GM12864 (cell line): ENCODE results near the gene PLAU.
"Not testable (repeated sequence)": the region's sequence is repeated elsewhere in the genome, so short reads cannot be mapped to it uniquely, and the experiment has no call there.

Experiments
- DNase-seq: peaks from one replicate; pipeline ENCODE4 v3.0.0-alpha.2; 2011; ENCODE audit warnings: low read depth
- H3K4me3 ChIP-seq: 2 replicates; pipeline ENCODE4 v1.5.1; 2011; ENCODE audit warnings: mild to moderate bottlenecking, low read depth, low read length, control low read depth
- TF ChIP-seq, protein P1 (sequence below): IDR thresholded peaks from 2 replicates; pipeline ENCODE4 v1.5.1; 2011; ENCODE audit warnings: low read depth, mild to moderate bottlenecking, moderate library complexity, low read length, control low read depth, inconsistent platforms; ENCODE audit errors: missing control alignments

PLAU gene

DNA sequence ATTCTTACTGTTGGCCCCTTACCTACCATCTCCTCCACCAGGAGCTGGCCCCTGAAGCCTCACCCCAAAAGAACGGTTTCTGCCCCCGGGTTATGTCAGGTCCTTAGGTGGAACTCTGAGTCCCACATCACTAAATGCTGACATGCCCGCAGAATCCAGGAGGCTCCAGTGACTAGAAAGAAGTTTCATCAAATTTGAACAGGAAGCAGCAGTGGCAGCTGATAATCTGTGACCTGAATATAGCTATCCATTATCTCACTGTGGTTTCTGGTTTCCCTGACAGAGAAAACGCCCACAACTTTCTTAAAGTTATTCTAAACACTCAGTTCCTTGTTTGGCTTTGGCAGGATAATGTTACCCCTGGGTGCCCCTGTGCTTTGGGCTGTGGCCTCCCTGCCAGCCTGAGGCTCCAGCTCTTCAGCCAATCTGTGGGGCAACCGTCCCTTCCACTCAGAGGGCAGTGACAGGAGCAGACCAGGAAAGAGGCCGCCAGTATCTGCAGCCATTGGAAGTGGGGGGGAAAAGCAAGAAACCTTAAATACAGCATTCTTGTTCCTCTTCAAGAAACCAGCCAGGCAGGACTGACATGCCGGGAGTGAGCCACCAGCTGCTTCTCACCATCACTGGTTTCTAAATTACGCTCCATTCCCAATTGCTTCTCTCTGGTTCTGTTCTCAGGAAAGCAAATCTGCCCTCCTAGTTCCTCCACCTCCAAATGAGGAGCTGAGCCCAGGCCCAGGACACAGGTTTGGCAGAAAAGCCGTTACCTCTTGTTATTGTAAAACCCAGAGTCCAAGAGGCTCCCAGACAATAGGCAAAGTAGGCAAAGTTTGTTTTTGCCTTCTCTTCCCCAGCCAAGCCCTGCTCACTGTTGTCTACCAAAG lies 45.8 kb downstream of the PLAU start:
- DNase-seq, result no peak
- TF ChIP-seq, protein P1, sequence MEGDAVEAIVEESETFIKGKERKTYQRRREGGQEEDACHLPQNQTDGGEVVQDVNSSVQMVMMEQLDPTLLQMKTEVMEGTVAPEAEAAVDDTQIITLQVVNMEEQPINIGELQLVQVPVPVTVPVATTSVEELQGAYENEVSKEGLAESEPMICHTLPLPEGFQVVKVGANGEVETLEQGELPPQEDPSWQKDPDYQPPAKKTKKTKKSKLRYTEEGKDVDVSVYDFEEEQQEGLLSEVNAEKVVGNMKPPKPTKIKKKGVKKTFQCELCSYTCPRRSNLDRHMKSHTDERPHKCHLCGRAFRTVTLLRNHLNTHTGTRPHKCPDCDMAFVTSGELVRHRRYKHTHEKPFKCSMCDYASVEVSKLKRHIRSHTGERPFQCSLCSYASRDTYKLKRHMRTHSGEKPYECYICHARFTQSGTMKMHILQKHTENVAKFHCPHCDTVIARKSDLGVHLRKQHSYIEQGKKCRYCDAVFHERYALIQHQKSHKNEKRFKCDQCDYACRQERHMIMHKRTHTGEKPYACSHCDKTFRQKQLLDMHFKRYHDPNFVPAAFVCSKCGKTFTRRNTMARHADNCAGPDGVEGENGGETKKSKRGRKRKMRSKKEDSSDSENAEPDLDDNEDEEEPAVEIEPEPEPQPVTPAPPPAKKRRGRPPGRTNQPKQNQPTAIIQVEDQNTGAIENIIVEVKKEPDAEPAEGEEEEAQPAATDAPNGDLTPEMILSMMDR, result no peak
- H3K4me3 ChIP-seq, result peak overlapping the region; percentile 17

DNA sequence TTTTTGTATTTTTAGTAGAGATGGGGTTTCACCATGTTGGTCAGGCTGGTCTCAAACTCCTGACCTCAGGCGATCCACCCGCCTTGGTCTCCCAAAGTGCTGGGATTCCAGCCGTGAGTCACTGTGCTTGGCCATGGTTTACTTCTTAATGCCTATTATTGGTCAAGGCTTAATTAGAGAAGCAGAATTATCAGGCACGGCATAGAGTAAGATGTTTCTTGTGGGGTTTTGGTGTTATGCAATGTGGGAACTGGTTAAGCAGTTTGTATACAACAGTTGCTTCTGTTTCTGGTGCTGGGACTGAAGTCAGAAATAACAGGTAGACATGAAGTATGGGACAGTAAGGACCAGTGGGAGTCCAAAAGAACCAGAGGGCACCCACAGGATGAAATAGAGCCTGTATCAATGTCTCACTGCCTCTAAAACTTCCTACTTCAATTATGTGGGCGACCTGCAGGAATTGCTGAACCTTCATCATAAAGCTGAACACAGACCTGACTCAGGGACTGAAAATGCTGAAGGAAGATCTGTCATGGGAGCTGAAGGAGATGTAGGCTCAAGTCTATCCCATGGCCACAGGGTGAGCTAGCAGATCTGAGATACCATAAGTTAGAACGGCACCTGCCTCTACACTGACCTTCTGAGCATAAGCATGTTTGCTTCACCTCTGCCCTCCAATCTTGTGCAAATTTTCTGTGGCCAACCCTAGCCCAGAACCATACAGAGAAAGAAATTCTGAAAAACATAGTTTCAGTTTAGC lies 48.7 kb downstream of the PLAU start:
- DNase-seq, result no peak

DNA sequence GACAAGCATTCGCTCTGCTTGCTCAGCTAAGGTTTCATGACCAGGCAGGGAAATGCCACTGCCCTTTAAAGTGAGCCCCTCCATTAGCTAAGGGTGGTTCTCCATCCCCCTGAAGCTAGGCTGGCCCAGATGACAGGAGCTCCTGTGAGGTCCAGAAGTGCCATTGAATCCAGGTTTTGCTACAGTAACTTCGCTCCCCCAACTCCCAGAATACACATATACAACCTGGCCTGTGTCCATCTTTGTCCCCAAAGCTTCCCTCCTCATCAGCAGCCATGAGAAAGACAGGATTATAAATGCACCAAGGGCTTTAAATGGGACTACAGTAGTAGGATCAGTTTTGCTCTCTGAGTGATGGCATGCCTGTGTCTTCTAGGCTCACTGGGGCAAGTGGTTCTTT lies 51.5 kb downstream of the PLAU start:
- no peak overlapping the region for H3K4me3 ChIP-seq
- TF ChIP-seq, protein P1, result no peak
- no peak for DNase-seq

More for the DNA sequence above, 48.7 kb downstream of the PLAU start:
- TF ChIP-seq, protein P1, result no peak
- no peak overlapping the region for H3K4me3 ChIP-seq

DNA sequence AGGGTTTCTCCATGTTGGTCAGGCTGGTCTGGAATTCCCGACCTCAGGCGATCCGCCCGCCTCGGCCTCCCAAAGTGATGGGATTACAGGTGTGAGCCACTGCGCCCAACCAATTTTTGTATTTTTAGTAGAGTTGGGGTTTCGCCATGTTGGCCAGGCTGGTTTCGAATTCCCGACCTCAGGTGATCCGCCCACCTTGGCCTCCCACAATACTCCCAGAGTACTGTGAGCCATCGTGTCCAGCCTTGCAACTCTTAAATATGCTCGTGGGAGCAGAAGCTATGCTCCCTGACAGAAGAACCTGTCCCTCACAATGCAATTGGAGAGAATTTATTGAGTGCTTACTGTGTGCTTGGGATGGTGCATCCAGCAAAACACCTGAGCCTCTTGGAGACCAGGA lies 52.6 kb downstream of the PLAU start:
- not testable (repeated sequence) for DNase-seq

DNA sequence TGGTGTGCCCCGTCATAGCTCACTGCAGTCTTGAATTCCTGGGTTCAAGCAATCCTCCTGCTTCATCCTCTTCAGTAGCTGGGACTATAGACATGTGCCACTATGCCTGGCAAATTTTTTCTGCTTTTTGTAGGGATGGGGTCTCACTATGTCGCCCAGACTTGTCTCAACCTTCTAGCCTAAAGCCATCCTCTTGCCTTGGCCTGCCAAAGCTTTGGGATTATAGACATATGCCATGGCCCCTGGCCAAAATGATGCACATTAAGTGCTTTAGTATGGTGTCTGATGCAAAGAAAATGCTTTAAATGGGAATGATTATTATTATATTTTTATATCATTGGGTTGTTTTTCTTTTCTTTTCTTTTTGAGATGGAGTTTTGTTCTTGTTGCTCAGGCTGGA lies 53.8 kb downstream of the PLAU start:
- DNase-seq, result no peak
- no peak overlapping the region for H3K4me3 ChIP-seq
- TF ChIP-seq, protein P1, result no peak

More for the DNA sequence above, 52.6 kb downstream of the PLAU start:
- H3K4me3 ChIP-seq, result not testable (repeated sequence)

DNA sequence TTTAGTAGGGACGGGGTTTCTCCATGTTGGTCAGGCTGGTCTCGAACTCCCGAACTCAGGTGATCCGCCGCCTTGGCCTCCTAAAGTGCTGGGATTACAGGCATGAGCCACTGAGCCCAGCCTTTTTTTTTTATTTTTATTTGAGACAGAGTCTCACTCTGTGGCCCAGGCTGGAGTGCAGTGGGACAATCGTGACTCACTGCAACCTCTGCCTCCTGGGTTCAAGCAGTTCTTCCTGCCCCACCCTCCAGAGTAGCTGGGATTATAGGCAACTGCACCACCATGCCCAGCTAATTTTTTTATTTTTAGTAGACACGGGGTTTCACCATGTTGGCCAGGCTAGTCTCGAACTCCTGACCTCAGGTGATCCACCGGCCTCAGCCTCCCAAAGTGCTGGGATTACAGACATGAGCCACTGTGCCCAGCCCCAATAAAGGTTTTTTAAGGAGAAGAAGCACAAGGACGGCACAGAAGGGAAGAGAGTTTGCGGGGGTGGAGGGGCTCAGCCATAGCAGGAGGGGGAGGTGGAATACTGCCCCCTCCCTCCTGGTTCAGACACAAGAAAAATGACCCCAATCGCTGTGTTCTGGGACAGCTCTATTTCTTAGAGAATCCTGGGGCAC lies 54.4 kb downstream of the PLAU start:
- not testable (repeated sequence) for H3K4me3 ChIP-seq, DNase-seq

DNA sequence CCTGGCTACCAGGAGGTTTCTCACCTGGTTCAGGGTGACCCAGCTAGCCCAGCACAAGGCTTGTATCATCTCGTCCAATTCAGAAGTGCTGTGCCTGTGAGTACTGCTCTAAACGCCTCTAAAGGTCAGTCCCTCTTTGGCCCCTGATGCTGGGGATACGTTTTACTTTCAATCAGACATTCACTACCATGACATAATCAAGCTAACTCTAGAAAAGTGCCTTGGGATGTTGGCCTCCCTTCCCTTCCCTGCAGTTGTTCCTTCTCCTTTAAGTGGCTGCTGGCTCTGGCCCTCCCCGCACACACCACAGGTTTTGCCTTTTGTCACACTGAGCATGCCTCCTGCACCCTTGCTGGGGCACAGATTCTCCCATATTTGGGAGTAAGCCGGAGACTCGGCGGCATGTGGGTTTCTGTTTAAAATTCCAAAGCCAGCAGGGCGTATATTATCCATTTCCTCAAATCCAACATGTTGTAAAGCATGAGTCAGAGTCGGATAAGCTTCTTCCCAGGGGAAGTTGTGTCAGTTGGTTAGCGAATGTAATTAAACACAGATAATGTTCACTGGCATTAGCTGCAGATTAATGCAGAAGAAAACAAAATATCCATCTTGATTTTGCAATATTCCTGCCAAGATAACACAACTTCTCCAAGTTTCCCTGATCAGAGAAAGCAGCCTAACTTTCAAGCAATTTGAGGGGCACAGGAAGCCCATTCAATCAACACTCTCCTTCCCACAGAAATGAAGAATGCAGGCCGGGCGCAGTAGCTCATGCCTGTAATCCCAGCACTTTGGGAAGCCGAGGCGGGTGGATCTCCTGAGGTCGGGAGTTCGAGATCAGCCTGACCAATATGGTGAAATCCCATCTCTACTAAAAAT lies 55.2 kb downstream of the PLAU start:
- TF ChIP-seq, protein P1, result no peak
- no peak overlapping the region for H3K4me3 ChIP-seq
- no peak for DNase-seq
